ENCODE measurements around the gene KCTD1.

Gene KCTD1

DNA sequence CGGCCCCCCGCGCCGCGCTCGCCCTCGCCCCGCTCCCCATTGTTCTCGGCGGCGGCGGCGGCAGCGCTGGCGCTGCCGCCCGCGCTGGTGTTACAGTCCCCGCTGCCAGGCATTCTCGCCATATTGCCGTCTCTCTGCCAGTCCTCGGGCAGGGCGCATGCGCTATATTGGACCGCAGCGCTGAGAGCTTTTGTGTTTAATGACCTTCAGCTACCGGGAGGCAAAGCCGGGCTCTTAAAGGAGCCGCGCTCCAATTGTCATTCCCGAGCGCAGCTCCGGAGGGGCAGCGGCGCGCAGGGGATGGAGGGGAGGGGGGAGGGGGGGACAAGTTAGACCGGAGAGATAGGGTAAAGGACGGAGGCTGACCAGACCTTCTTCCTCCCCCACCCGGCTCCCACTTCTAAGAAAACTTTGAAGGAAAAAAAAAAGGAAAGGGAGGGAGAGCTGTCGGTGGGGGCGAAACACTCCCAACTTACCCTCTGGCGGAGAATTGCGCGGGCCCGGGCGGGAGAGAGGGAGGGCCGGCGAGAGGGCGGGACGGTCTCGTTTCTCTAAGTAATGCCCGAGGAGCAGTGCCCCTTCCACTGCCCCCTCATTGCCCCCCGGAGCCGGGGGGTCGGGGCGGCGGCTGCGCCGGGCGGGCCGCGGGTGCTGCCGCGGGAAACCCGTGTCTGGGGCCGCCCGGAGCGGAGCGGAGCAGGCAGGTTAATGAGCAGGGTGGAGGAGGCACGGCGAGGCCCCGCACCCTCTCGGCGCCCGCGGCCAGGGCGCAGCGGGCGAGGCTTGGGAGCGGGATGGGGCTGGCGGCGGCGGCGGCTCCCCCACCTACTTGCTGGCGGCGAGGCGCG lies at the start of gene KCTD1:
Gene KCTD1, minus strand, starts transcription at position 139 of the 848 bp plus-strand sequence. Its CDS starts 17 bp downstream, at position 122.
- in situ Hi-C loops (cut with MboI; ENCODE audit: low sequenced_read_pairs), result no loop called here

DNA sequence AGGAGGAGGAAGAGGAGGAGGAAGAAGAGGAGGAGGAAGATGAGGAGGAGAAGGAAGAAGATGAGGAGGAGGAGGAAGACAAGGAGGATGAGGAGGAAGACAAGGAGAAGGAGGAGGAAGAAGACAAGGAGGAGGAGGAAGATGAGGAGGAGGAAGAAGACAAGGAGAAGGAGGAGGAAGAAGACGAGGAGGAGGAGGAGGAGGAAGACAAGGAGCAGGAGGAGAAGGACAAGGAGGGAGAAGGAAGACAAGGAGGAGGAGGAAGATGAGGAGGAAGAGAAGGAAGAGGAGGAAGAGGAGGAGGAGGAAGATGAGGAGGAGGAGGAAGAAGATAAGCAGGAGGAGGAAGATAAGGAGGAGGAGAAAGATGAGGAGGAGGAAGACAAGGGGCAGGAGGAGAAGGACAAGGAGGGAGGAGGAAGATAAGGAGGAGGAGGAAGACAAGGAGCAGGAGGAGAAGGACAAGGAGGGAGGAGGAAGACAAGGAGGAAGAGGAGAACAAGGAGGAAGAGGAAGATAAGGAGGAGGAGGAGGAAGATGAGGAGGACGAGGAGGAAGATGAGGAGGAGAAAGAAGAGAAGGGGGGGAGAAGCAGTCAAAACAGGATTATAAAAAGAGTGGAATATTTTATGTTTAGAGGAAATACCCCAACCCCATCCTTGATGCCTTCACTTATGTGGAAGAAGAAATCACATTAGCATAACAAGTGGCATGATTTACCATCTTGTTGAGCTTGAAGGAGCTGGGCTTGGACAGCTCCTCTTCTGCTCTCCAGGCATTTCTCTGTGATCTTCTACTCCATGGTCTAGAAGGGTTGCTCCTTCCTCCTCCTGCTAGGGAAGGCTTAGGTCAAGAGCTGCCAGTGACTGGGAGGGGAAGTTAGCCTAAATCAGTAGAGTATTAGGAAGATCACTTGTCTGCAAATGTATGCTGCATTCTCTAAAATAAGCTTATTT lies 45.3 kb upstream of the KCTD1 start:
- in situ Hi-C loops (cut with MboI; ENCODE audit: low sequenced_read_pairs), result no loop called here

DNA sequence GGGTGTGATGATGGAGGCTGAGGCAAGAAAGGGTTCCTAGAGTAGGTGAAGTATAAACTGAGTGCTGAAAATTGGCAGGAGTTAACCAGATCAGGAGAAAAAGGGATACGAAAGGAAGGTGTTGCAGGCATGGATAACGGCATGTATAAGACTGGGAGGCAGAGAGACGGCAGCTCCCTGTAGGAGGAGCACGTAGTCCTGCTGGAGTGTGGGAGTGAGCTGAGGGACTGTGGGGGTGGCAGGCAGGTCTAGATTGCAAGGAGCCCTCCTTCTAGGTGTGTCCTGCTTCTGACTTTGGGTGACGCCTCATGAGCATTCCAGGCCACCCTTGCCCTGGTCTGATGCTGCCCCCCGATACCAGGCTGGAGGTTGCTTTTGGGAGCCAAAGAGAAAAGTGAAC lies 36.4 kb upstream of the KCTD1 start:
- in situ Hi-C loops (cut with MboI; ENCODE audit: low sequenced_read_pairs), result no loop called here

DNA sequence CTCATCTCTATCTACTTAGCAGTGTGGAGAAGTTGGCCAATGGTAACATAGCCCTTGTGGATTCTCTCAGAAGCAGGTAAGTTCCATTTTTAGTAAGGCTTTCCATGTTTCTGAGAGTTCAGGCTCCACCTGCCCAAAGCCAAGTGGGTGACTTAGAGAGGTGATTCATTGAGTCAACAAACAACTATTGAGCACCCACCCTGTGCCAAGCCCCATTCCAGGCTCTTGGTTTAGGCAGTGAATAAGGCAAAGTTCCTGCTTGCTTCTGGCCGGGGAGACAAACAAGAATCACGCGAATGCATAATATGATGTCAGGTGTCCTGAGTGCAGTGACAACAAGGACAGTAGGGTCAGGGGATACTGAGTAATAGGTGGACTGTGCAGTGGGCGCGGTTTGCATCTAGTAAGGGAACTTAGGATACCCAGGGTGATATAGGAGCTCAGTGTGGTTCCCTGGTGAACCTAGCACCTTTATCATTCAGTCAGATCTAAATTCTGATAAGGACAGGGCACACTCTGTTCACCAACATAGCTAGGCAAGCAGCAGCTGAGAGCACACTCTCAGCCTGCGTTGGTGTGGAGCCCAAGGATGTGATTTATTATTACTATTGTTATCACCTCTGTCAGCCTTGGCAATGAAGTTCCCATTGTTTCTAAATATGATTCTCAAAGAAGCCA lies 31.7 kb upstream of the KCTD1 start:
- in situ Hi-C loops (cut with MboI; ENCODE audit: low sequenced_read_pairs), result no loop called here

DNA sequence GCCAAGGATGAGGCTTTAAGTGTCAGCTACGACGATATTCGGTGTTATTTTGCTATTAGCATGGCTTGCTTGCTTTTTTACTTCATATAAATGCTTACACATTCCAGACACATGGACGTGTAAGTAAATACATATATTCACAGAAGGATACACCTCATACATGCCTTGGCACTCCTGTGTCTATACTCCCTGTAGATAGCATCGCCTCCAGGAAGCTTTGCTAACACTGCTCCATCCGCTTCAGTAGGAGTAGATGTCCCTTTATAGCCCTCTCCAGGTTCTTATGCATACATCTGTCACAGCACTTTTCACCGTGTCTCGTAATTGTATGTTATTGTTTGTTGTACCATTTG lies 27.5 kb upstream of the KCTD1 start:
- in situ Hi-C loops (cut with MboI; ENCODE audit: low sequenced_read_pairs), result no loop called here

DNA sequence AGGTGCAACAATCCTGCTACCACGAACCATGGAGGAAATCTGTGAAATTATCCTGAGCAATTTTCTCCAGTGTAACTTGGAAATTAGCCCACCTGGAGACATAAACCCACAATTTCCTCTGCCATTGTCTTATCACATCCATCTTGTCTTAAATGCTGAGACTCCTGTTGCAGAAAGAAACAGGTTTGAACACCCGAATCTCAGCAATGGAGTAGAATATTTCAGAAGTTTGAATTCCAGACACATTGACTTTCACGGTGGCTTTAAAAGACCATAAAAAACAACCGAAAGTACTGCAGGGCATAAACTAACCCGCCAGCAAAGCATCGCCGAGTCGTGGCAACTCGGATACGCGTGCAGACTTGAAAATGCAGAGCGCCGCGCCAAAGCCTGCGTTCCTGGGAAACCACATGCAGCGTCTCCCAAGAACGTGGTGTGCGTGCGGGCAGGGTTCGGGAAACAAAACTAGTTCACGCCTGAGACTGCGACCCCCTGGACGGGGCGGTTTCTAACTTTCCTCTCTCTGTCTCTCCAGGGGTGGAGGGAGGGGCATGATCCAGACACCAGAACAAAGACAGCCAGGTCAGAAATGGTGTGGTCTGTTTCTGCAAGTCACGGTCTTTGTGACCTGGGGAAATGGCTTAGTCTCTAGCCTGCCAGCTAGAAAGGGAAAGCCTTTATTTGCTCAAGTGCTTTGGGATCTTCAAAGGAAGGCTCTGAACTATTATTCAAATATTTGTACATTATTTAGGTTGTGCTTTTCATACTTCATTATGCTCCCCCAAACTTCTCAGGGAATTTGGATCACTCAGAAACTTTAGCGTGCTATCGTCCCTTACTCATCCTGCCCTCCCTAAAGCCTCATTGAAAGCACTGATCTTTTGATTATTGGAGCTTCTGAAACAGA lies 26.9 kb upstream of the KCTD1 start:
- in situ Hi-C loops (cut with MboI; ENCODE audit: low sequenced_read_pairs), result no loop called here

DNA sequence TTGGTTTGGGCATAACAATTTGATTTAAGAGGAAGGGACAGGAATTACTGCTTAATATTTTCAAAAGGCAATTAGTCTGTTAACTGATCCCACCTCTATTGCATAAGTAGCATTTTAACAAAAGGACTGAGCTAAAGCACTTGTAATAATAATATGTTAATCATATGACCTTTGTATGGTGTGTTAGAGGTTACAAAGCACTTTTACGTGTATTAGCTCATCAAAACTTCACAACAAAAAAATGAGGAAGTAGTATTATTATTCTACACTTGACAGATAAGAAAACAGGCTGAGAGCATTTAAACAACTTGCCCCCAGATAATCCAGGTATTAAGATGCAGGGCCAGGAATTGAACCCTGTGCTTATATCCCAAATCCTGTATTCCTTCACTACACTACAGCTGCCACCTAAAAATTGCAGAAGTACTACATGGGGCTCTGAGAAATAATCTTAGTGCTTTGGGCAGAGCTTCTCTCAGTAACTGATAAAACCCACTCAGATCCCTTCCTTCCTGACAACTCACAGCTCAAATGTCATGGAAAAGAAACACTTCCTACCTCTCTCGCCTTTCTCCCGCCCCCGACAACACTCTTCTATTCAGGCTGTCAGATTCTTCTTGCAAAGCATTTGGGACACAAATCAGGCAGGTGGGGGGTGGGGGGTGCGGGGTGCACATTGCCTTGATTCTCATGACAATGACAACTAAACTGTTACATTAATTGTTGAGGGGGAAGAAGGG lies 20.7 kb upstream of the KCTD1 start:
- in situ Hi-C loops (cut with MboI; ENCODE audit: low sequenced_read_pairs), result no loop called here

DNA sequence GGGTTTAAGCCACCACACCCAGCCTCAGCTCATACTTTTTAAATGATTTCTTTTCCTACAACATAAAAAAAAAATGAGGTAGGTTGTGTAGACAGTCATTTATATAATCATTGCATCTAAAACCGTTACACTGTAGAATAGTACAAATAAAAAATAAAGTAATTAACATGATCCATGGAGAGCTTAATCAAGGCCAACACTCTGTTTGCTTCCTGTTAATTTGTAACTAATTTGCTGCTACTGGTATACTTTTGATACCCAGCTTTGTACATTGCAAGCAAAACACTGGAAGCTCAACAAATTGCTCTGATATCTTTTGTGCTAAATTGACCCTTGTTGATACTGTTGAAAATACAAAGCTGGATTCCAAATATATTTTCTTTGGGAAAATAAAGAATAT lies 20.2 kb upstream of the KCTD1 start:
- in situ Hi-C loops (cut with MboI; ENCODE audit: low sequenced_read_pairs), result no loop called here

DNA sequence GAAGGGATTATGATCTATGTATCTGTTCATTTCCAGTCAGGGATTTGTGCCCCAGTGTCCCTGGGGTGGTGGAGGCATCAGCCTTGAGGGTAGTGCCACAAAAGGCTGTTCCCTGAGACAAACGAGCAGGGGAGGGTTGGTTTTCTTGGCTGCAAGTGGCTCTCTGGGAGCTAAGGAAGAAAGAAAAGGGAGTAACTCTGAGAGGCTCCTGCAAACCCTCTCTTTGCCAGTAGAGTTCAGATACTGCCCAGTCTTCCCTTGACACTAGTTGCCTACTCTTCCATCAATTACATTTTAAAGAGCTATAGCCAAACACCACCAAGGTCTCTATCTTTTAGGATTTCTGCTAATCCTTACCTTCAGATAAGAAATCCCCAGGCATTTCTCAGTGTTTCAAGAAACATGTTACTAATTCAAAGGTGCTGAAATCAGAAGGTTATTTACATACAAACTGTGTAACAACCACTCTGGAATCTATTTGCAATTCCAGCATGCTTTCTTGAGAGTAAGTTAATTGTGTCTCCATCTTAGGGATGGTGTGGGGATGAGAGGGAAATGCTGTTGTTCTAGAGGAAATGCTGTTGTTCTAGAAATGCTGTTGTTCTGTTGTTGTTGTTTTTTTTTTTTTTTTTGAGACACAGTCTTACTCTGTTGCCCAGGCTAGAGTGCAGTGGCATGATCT lies 18.7 kb upstream of the KCTD1 start:
- in situ Hi-C loops (cut with MboI; ENCODE audit: low sequenced_read_pairs), result no loop called here

DNA sequence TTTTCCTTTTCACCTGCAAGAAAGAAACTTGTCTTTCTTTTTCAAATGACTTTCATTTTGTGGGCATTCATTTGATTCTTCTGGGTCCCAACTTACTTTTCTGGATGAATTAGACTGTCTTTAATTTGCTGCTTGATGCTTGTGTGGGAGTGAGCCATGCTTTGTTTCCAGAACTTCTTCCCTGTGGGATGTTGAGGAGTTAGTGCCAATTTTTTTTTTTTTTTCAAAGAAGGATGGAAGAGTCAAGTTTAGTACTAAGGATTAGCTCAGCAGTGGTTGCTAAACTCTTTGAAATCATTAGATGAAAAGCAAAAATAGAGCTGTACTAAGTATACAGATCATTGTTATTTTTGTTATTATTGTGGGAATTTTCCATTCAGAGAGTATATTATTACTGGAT lies 17.2 kb upstream of the KCTD1 start:
- in situ Hi-C loops (cut with MboI; ENCODE audit: low sequenced_read_pairs), result no loop called here

DNA sequence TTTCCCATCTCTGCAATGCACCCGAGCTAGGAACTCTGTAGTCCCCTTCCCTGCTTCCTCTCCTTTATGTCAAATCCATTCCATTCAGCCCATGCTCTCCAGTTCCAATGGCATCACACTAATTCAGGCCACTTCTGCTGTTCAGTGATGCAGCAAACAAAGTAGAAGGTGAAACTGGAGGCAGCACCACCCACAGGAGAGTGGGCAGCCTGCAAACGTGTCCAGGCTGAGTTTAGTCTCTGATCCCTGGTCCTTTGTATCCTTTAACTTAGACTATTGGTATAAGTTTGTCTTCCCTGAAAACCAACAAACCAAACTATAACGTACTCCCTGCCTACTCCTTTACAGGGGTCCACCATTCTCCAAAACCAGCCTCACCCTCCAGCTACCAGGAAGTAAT lies 14.7 kb upstream of the KCTD1 start:
- in situ Hi-C loops (cut with MboI; ENCODE audit: low sequenced_read_pairs), result no loop called here

DNA sequence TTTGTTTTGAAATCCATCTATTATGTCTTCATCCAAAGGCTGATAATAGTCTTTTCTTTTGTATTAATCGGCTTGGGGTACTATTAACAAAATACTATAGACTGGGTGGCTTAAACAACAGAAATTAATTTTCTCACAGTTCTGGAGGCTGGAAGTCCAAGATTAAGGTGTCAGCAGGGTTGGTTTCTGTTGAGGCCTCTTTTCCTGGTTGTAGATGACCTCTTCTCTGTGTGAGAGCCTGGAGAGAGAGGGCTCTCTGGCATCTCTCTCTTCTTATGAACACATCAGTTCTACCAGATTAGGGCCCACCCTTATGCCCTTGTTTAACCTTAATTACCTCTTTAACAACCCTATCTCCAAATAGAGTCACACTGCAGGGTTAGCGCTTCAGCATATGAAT lies 14.2 kb upstream of the KCTD1 start:
- in situ Hi-C loops (cut with MboI; ENCODE audit: low sequenced_read_pairs), result no loop called here

DNA sequence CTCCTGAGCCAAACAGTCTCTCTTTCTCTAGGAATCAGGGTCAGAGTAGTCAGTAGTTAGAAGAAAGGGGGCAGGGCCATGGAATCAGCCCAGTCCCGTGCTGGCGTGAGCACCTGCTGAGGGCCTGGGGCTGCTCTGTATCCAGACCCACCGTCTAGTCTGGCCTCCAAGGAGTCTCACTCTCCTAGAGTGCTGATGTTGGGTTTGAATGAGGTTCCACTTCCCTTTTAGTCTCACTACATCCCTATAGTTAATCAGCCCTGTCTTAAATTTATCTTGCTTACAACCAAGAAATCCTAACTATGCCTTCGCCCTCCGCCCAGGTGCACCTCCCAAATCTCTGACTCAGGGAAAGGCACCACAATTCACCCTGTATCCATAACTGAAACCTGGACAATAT lies 13.4 kb upstream of the KCTD1 start:
- in situ Hi-C loops (cut with MboI; ENCODE audit: low sequenced_read_pairs), result no loop called here

DNA sequence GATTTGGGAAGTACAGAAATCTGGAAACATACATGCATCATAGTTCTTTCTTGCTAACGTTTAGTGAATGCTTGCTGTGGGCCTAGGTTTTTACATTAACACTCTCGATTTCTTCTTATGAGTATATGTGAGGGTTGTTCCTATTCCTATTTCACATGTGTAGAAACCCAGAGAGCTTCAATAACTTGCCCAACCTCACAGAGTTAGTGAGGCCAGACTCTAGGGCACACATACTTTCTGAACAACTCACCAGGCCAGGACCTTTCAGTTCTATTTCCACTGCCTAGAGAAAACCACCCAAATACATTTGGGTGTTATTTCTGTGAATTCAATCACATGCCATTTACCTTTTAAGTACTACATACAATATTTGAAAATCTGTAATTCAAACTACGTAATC lies 8.2 kb upstream of the KCTD1 start:
- in situ Hi-C loops (cut with MboI; ENCODE audit: low sequenced_read_pairs), result no loop called here

DNA sequence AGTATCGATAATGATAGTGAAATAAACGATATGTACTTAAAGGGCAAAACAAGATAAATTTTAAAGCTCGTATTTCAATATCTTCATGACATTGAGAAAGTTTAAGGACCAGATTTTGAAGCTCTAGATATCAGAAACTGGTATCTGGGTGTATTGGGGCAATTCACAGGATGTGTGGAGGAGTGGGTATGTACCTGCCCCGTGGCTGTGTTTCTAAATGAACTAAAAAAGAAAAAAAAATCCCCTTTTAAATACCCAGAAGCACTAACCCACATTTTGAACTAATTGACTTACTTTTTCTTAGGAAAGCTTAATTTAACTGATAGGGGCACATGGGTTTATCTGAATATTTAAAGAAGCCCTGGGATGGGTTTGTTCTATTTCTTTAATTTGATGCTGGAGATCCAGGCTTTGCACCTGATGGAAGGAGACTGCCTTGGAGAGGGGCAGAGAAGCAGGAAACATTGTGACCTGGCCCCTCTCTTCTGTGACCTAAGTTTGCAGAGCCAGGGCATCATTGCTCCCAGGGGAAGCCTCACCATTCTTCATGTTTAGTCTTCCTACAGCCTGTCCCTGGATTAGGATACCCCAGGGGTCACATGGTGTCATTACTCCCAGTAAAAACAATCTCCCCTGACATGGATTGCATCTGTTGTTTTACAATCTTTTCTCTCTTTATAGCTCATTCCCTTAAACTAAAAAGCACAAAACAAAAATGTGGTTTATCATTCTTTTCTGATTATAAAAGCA lies 7.6 kb upstream of the KCTD1 start:
- in situ Hi-C loops (cut with MboI; ENCODE audit: low sequenced_read_pairs), result no loop called here

DNA sequence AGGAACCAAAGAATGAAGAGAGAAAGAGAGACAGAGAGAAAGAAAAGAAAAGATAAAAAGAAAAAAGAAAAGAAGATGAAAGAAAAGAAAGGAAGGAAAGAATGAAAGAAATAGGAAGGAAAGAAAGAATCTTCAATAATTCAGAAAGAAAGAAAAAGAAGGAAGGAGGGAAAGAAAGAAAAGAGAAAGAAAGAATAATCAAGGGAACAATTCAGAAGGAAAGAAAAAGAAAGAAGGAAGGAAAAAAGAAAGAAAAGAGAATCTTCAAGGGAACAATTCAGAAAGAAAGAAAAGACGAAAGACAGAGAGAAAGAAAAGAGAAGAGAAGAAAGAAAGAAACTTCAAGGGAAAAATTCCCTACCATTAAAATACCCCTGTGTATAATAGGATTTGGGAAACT lies 5.6 kb upstream of the KCTD1 start:
- in situ Hi-C loops (cut with MboI; ENCODE audit: low sequenced_read_pairs), result no loop called here

DNA sequence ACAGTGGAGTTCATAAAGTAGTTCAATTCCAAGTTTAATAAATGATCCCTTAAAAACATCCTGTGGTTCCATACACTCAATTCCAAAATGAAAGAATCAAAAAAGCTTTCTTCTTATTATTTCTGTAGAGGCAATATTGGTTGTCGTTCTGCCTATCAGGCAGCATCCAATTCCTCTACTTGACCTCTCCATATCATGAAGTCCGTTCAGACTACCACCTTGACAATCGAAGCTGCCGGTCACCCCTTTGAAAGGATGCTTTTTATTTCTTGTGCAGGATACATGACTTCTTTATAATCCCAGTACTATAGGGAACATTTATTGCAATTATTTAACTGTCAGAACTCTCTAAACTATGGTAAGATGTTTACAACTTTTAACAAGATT lies 3.3 kb upstream of the KCTD1 start:
- in situ Hi-C loops (cut with MboI; ENCODE audit: low sequenced_read_pairs), result no loop called here

DNA sequence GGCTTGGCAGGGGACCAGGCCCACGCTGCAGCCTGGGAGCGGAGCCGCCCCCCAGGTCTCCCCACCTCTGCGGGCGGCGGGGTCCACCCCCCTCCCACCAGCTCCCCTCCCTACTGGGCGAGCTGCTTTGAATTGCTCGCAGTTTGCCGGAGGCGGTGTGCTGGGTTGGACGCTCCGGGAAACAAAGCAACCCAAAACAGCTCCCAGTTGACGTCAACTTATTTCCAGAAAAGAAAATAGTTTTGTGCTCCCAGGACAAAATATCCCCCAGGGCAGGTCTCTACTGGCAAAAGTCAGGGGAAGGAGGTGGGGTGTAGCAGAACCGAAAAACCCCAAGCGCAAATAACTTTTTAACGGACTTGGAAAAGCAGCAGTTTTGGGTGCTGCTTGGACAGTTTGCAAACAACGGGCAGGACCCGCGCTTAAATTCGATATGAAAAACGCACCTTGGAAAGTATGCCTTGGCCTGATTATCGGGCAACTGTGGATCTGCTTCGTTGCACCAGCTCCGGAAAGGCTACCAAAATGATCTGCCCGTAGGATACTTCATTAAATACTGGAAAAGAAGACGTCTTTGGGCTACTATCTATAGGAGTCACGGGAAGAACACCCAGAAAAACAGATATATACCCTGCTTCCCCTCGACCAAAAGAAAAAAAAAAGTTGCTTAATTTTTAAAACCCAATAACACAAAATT lies 2.8 kb upstream of the KCTD1 start:
- in situ Hi-C loops (cut with MboI; ENCODE audit: low sequenced_read_pairs), result no loop called here

Measured in hTERT RPE-1 (cell line).